AG08395 (cell line): ENCODE data around the gene GPX4.

ENCODE experiments used
- DNase-seq: peaks from one replicate; pipeline ENCODE4 v3.0.0; 2012; ENCODE audit warnings: mixed read lengths, low spot score

GPX4 gene

DNA sequence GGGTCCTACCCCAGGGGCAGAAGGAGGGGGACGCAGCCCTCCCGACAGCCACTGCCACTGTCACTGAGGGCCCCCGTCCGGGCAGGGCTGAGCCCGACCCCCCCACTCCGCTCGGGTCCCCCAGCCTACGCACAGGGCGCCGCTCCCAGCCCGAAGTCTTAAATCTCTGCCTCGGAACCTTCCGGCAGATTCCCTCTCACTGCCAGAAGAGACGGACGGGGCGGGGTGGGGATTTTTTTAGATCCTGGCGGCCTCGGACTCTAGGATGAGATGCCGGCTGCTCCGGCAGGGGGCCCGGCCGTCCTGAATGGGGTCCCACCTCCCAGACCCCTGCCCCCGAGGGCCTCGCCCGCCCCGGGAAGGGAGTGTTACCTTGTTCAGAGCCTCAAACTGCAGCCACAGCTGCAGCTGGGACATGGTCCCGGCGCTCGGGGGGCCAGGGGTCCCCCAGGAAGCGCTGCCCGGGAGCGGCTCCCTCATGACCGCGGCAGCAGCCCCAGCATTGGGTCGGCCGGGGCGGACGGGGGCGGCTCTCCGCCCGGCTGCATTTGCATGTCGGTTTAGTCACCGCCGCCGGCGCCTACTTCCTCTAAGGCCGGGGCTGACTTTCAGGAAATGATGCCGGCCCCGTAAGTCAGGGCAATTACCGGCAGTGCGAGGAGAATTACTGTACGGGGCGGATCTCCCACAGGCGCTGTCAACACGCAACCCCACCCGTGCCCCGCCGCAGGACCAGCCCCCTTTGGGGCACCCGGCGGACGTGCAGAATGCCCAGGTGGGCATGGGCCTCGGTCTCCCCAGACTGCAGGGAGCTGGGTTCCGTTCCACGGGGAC is 28.1 kb downstream of the GPX4 start:
- DNase-seq = peak; percentile 85

DNA sequence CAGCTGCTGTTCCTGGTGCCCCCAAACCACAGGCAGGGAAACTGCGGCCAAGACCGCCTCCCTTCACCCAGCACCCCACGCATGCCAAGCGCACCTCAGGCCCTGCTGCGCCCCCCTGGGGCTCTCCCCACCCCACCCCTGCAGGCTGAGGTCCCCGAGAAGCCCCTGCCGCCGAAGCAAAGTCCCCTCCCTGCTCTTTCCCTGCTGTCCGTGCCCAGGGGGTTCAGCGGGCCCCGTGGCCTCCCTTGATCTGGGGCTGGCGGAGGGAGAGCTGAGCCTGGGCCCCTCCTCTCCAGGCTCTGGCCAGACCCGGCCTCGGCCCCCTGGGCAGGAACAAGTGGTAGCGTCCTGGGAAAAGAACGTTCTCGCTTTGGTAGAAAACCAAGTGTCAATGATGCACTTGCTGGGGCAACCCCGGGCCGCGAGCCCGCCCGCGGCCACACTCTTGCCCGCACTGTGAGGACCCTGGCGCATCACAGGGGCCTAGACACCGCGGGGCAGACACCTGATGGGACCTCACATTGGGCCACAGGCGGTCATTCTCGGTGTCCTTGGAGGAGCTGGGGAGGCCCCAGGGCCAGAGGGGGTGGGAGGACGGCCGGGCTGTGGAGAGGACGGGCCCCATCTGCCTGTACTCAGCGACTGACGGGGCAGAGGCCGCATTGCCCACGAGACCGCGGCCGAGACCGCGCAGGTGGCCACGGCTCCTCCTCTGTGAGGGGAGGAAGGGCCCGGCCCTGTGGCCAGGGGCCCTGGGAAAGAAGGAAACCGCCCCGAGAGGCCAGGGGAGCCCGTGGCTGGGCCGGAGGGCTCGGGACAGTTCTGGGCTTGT is 29.0 kb downstream of the GPX4 start:
- DNase-seq = no peak

DNA sequence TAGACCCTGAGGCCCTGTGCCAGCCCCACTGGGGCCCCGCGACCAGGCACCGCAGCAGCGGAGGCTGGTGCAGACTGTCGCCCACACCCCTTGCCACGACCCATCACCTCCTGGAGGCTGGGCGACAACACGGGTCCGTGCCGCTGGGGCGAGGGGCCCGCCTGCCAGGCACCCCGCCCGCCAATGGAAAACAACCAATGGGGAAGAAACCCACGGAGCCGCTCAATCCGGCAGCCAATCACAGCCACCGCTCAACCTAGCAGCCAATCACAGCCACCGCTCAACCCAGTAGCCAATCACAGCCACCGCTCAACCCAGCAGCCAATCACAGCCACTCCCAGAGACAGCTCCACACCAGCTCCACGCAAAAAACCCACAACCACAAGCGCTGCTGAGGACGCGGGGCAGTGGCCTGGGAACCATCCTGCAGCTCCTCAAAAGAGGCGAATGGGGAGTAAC is 29.7 kb downstream of the GPX4 start:
- peak; percentile 44 for DNase-seq

DNA sequence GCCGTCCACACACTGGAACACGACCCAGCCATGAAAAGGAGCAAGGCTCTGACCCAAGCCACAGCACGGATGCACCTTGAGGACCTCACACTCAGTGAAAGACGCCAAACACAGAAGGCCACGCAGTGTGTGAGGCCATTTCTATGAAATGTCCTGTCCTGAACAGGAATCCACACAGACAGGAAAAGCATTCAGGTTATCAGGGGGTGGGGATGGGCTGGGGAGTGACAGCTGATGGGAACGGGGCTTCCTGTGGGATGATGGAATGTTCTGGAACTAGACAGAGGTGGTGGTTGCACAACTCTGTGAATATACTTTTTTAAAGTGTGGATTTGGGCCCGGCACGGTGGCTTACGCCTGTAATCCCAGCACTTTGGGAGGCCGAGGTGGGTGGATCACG is 30.6 kb downstream of the GPX4 start:
- no peak for DNase-seq

DNA sequence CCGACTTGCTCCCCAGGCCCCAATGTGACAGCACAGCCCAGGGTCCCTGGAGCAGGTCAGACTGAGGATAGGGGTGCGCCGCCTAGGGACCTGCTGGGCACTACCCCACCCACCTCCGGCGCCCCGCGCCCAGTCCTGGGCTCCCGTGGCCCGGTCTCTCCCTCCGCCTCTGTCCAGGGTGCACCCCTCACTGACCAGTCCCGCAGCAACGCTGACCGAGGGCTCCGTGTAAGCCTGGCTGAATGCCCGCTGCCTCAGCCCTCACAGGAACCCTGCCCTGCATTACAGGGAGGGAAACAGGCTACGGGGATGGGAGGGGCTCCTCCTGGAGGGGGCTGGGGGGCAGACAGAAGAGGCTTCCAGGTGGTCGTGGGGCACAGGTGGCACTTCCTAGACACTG is 31.7 kb downstream of the GPX4 start:
- no peak for DNase-seq

DNA sequence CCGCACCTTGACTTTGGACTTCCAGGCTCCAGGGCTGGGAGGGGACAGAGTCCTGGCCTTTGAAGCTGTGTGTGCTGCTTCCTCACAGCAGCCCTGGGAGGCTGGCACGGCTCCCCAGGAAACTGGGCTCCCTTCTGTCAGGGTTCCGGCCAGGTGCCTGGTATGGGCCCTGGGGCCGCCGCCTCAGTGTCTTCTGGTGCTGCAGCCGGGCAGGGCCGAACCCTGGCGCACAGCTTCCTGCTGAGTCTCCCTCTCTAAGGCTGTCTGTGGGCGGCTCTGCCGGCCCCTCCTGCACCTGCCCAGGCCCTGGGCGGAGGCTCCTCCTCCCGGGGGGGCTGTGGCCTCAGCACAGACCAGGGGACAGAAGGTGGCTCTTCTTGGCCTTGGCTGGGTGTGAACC is 32.4 kb downstream of the GPX4 start:
- DNase-seq = no peak

DNA sequence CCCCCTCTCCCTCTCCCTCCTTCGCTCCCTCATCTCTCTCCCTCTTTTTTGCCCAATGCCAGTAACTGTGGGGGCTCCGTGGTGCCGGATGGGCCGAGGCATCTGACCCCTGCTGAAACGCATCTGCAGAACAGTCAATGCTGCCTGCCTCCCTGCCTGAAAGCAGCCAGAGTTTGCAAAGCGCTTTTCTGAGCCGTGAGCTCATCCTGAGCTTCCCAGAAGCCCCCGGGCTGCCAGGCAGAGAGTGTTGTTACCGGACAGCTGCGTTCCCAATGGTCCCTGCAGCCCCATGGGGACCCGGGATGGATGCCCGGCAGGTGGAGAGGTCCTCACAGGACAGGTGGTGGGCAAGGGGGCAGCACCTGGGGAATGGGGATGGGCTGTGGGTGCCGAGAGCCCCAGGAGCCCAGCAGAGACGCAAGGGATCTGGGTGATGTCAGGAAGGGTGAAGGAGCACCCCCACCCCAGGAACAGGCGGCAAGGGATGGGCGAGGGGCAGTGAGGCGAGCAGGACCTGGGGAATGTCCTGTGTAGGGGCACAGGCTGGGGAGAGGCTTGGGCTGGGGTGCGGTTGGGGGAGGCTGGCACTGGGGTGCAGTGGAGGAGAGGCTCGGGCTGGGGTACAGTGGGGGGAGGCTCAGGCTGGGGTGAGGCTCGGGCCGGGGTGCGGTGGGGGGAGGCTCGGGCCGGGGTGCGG is 33.0 kb downstream of the GPX4 start:
- DNase-seq = no peak

DNA sequence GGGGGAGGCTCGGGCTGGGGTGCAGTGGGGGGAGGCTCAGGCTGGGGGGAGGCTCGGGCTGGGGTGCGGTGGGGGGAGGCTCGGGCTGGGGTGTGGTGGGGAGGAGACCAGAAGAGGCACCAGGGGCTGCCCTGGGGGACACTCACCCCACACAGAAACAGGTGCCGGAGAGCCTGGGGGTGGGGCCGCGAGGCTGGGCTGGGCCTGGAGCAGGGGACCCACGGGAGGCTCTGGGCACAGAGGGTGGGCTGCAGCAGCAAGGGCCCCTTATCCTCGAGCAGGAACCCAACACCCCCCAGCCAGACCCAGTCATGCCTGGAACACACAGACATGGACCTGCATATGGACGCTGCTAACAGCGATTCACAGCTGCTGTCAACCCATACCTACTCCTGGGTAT is 34.3 kb downstream of the GPX4 start:
- no peak for DNase-seq

DNA sequence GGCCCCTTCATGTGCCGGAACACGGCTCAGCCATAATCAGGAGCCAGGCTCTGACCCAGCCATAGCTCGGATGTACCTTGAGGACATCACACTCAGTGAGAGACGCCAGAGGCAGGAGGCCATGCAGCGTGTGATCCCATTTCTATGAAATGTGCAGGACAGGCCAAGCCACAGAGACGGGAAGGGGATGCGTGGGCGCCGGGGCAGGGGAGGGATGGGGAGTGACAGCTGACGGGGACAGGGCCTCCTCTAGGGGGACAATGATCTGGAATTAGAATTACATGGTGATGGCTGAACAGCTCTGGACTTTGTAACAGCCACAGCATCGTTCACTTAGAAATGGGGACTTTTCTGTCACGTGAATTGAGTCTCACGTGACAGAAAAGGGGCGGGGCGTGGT is 35.3 kb downstream of the GPX4 start:
- DNase-seq = no peak

DNA sequence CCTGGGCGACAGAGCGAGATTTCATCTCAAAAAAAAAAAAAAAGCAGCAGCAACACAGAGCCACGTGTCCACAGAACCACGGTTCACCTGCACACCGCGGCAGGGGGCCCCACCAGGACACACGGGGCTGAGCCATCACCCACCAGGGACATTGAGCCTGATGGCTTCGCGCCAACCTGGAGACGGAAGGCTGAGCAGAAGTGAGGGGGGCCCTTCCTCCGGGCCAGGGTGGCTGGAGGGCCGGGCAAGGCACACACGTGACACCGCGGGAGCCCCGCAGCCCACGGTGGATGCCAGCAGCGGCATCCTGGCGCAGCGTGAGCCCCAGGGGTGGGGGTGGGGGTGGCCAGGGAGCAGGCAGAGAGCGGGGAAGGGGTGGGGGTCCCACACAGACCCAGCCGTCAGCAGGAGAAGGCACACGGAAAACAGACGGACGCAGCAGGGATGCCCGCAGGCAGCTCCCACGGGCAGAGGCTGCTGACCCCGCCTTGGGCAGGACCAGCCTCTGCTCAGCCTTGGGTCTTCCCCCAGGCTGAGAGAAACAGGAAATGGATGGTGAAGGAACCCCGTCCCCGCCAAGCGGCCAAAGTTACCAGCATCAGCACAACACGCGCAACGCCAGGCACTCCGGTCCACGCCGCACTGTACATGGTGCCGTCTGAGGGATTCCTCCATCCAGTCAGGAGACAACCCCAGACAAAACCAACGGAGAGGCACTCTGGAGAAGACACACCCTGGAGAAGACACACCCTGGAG is 36.7 kb downstream of the GPX4 start:
- no peak for DNase-seq

DNA sequence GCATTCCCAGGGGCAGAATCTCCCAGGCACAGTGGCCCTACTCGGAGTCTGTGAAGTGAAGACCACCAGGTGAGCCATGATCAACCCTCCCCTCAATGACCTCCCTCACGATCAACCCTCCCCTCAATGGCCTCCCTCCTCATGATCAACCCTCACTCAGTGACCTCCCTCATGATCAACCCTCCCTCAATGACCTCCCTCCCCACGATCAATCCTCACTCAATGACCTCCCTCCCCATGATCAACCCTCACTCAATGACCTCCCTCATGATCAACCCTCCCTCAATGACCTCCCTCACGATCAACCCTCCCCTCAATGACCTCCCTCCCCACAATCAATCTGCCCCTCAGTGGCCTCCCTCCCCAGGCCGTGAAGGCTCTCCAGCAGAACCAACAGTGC is 38.1 kb downstream of the GPX4 start:
- DNase-seq = no peak

DNA sequence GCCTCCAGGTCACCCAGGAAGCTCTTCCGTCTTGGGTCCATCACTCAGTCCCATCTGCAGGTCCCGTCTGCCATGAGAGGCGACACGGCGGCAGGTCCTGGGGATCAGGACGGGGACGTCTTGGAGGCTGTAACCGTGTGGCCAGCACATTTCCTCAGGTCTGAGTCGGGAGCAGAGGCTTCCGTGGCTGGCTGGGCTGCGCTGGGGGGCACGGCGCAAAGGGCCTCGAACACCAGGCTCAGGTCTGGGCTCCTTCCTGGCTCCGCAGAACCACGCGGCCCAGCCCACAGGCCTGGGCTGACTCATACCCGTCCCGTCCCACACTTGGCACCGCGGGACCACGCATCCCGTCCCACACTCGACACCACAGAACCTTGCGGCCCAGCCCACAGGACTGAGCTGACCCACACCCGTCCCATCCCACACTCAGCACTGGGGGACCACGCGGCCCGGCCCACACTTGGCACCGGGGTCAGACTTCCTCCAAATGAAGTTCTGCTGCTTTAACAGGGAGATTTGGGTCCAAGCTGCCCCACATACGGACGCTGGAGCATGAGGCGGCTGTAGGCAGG is 40.1 kb downstream of the GPX4 start:
- DNase-seq = no peak

DNA sequence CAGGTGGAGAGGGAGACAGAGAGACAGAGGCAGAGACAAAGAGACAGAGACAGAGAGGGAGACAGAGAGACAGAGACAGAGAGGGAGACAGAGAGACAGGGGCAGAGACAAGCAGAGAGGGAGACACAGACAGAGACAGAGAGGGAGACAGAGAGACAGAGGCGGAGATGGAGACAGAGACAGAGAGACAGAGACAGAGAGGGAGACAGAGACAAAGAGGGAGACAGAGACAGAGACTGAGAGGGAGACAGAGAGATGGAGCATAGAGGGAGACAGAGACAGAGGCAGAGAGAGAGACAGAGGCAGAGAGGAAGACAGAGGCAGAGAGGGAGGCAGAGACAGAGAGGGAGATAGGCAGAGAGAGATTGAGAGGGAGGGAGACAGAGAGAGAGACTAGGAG is 40.9 kb downstream of the GPX4 start:
- DNase-seq = no peak

DNA sequence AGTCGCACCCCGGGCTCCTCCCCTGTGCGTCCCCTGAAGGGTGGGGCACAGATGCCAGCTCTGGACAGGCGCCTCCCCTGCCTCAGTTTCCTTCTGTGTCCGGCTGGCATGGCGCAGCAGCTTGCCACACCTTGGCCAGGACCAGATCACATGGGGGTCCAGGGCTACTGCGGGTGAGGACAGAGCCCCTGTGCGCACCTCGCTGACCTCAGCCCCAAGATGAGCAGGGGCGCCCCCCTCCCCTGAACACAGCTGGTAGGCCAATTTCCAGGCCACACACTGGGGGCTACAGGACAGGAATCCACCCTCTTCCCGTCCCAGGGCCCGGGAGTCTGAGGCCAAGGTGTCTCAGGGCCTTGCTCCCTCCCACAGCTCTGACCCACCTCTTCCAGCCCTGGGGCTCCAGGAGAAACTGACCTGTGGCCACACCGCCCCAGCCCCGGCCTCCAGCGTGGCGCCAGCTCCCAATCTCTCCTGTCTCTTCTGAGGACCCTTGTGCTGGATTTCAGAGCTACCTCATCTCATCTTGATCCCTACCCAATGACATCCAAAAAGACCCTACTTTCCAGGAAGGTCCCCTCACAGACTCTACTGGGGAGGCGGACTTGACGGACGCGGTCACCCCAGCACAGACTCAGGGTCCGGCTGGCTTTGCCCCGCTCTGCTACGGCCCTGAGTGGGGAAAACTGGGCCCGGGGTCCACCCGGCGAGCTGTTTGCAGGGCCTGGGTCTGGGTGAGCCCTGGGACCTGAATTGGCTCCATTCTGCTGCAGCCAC is 42.0 kb downstream of the GPX4 start:
- DNase-seq = no peak

DNA sequence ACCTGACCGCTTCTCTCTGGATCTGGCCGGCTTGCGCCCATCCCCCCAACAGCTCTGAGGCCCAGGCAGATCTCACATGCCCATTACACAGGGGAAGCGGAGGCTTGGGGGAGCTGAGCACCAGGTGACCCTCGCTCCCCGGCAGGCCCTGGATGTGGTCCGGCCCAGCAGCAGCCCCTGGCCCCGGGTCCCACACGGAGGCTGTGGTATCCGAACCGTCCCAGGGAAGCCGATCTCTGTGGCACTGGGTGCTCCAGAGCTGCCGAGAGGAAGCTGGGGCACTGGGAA is 42.6 kb downstream of the GPX4 start:
- no peak for DNase-seq

DNA sequence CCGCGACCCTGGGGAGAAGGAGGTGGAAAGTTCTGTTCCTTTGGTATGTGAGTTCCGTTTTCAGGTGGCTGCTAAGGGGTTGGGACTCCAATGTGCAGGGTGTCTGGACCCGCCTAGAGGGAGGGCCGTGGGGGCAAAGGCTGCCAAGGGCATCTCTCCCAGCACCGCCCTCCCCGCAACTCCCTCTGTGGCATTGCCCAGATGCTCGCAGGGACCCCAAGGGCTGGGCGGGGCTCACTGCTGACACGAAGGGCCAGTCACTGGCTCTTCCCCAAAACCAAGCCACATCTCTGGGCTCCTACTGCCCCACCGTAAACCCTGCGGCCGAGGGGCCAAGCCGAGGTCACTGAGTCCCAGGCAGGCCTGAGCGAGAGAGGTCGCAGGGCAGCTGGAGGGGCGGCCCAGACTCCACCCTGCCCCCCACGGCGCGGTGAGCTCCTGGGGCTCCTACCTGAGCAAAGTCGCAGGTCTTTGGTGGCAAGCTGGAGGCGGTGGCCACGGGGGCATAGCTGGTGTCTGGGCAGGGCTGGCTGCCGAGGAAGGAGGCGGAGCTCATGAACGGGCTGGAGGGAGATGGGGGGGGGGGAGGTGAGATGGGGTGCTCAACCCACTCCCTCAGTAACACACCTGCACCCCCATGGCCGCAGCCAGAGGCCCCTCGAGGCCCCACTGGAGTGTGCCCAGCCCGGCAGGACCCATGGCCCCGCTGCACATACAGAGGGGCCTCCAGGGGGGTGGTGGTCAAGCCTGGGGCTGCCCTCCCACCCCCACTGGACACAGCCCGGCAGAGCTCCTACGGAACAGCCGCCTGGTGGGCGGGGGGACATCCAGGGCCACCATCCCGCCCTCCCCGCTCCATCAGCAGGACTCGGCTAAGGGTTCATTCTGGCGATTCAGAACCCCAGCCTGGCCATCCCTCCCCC is 43.3 kb downstream of the GPX4 start:
- no peak for DNase-seq

DNA sequence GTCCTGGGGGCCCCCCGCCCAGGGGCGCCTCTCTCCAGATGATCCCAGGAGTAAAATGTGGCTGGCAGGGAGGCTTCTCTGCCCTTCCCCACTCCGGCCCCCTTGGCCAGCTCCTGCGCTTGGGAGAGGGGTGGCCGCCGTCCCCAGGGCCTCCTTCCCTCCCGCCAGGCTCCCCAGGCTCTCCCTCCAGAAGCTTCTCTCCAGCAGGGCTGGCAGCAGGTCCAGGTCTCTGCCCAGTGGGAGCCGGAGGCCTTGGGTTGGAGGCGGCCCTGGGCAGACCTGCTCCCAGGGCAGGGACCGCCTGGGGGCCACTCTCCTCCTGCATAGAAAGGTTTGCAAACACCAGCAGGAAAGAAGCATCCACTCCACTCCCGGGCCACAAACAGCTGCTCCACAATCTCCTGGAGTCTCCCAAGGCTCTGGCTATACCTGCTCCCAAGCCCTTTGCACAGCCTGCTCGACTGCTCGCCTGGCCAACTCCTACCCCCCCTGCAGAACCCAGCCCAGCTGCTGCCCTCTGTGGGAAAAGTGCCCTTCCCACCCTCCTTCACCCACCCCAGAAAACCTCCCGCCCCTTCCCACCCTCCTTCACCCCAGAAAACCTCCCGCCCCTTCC is 44.2 kb downstream of the GPX4 start:
- DNase-seq = no peak

DNA sequence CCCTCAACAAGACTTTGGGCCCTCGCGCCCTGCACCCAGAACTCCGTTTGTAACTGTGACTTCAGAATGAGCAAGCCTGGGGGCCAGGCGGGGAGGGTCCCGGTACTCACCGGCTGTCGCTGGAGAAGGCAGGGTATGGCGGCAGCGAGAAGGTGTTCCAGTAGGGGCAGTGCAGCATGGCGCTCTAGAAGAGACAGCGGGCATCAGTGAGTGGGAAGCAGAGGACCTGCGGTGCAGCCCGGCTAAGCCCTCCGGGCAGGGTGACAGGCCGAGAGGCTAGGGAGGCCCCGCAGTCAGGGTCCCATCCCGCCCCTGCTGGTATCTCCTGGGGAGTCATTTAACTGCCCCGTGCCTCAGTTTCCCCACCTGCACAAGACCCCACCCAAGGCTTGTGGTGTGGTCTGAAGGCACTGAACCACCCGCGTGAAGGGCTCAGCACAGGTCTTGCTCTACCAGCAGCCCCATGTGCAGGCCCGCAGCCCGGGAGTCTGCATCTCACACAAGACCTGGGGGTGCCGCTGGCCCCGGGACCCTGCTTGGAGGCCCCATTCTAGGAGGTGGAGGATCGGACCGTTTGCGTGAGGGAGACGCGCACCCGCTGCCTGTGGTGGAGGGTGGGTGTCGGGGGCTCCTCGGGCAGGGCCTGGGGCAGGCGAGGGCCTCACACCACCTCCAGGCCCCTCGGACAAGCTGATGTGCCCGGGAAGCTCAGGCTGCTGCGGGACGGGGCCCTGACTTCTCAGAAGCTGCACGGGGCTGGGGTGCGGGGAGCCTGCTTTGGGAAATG is 45.7 kb downstream of the GPX4 start:
- DNase-seq = no peak
